Vagina (tissue), 2 donors: Measurements from ENCODE around the gene ZNF48.
A peak's percentile ranks its signal among the peaks of the same experiment; 100 is the strongest.

ENCODE experiments used
- CTCF ChIP-seq, 3 experiments: fragments of 450-650 bp in 2 of 3; fragments of 200-600 bp in 1 of 3; sonication (generic) in 1 of 3; IDR thresholded peaks; one replicate each; pipeline ENCODE4 v1.5.1; 2017 to 2019; ENCODE audit warnings: antibody characterized with exemption in 3 of 3, mild to moderate bottlenecking in 2 of 3, moderate library complexity in 2 of 3
- POLR2A ChIP-seq, 2 donors: fragments of 450-650 bp; IDR thresholded peaks; one replicate each; pipeline ENCODE4 v1.6.1; 2017; ENCODE audit warnings: antibody characterized with exemption in 2 of 2, mild to moderate bottlenecking in 2 of 2, moderate library complexity in 2 of 2

- no peak for TF ChIP-seq CTCF (IDR thresholded peaks at IDR 0.05)
- TF ChIP-seq POLR2A (IDR thresholded peaks at IDR 0.05) = peak; percentile 17 to 25
These were observed 39.9 kb upstream of the ZNF48 start, which contains the start of gene CD2BP2 for GRCh38 chr16:30355144-30355953.
